GM19324 (cell line): ENCODE data around the gene SHC4.
A peak's percentile ranks its signal among the peaks of the same experiment; 100 is the strongest.
"Not testable (repeated sequence)": the region's sequence is repeated elsewhere in the genome, so short reads cannot be mapped to it uniquely, and the experiment has no call there.

Experiments used
- ATAC-seq: cut with Tn5 transposase; IDR thresholded peaks from one replicate; pipeline ENCODE4 v1.9.1; 2021; ENCODE audit warnings: mild to moderate bottlenecking, moderate library complexity; ENCODE audit not compliant: unreplicated experiment, low FRiP score

The SHC4 gene

GRCh38 chr15:48856942-48857341, 106.8 kb downstream of the SHC4 start:
- no peak for ATAC-seq

GRCh38 chr15:48855501-48856440, 107.9 kb downstream of the SHC4 start:
- ATAC-seq, result no peak

GRCh38 chr15:48854434-48854833, 109.3 kb downstream of the SHC4 start:
- ATAC-seq, result not testable (repeated sequence)

GRCh38 chr15:48851956-48852355, 111.8 kb downstream of the SHC4 start:
- ATAC-seq, result no peak

- ATAC-seq, result no peak
Observed at GRCh38 chr15:48850648-48851047, 113.1 kb downstream of the SHC4 start.

GRCh38 chr15:48845123-48845522, 118.6 kb downstream of the SHC4 start:
- ATAC-seq, result no peak

GRCh38 chr15:48842501-48842900, 121.2 kb downstream of the SHC4 start:
- ATAC-seq, result no peak

- ATAC-seq, result no peak
Observed at GRCh38 chr15:48834756-48835155, 129.0 kb downstream of the SHC4 start.

GRCh38 chr15:48833526-48834239, 130.0 kb downstream of the SHC4 start:
- no peak for ATAC-seq

GRCh38 chr15:48832648-48833047, 131.1 kb downstream of the SHC4 start:
- no peak for ATAC-seq

- no peak for ATAC-seq
Observed at GRCh38 chr15:48828906-48829305, 134.8 kb downstream of the SHC4 start.

GRCh38 chr15:48828471-48828870, 135.2 kb downstream of the SHC4 start:
- ATAC-seq, result no peak

GRCh38 chr15:48825075-48825474, 138.6 kb downstream of the SHC4 start:
- ATAC-seq, result no peak

- no peak for ATAC-seq
Observed at GRCh38 chr15:48823706-48824105, 140.0 kb downstream of the SHC4 start.

- ATAC-seq, result no peak
Observed at GRCh38 chr15:48823237-48823636, 140.5 kb downstream of the SHC4 start.

GRCh38 chr15:48814286-48814685, 149.4 kb downstream of the SHC4 start:
- ATAC-seq, result no peak

GRCh38 chr15:48811325-48811958, 152.3 kb downstream of the SHC4 start:
- no peak for ATAC-seq

- ATAC-seq, result peak; percentile 99
Observed at GRCh38 chr15:48810414-48811324, 153.1 kb downstream of the SHC4 start, which contains the start of gene CEP152. Gene CEP152 (minus strand): TSS chr15:48811069. CDS start chr15:48805649, 5,420 bp downstream.

- no peak for ATAC-seq
Observed at GRCh38 chr15:48806151-48806550, 157.6 kb downstream of the SHC4 start.

- no peak for ATAC-seq
Observed at GRCh38 chr15:48805591-48805990, 158.1 kb downstream of the SHC4 start.
